ENCODE data around the gene CPNE4. TPM values are rescaled to one million over a fixed set of nuclear protein-coding genes. Genes with fewer than 3 reads are reported as not detected.

CPNE4 gene
- total and polyA plus RNA-seq, 5 donors from 2014 or later, result not detected

DNA sequence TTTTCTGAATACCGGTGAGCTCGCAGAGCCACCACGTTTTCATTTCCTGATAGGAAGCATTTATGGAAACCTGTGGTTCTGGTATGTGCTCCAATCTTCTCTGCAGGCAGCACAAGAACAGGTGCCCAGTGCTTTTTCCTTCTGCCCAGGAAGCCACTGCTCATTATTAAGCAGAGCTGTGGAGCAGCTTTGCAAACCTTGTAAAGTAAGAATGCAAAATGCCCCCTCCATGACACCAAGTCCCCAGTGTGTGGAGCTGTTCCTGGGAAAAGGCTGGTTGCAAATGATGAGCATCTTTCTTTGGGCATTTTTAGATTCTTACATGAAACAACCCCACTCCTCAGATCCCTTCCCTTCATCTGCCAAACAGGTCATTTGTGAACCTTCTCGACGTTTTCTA, 466.4 kb downstream of the CPNE4 start:
- ATAC-seq (ENCODE audit: low read depth in 2 of 2) (no peak), DNase-seq (no peak)
- peaks cover 1% of the 10 kb centered on the region for H3K27me3 ChIP-seq (ENCODE audit: control insufficient read depth, insufficient read depth, low read length)
- H3K27ac Mint-ChIP-seq, result no peak overlapping the region
- H3K27me3 Mint-ChIP-seq, result peaks cover 12% of the 10 kb centered on the region
- H3K9me3 ChIP-seq (ENCODE audit: control insufficient read depth in 2 of 2, low read length in 2 of 2), result no peaks in the 10 kb centered on the region
- no peak overlapping the region for H3K27ac ChIP-seq (ENCODE audit: insufficient read depth, low read length, poor library complexity, severe bottlenecking)
- H3K4me3 Mint-ChIP-seq, result no peak overlapping the region
- H3K4me3 ChIP-seq (ENCODE audit: low read depth, low read length), result no peak overlapping the region
- H3K4me1 Mint-ChIP-seq, result no peaks in the 10 kb centered on the region
- H3K36me3 ChIP-seq (ENCODE audit: control insufficient read depth, insufficient read depth, low read length), result no peaks in the 10 kb centered on the region
- peaks cover 0 to 4% (median 0%) of the 10 kb centered on the region in 7 donors for H3K9me3 Mint-ChIP-seq
- no peaks in the 10 kb centered on the region for H3K36me3 Mint-ChIP-seq
- H3K4me1 ChIP-seq (ENCODE audit: control insufficient read depth, insufficient read depth, low read length, poor library complexity, severe bottlenecking), result no peaks in the 10 kb centered on the region

DNA sequence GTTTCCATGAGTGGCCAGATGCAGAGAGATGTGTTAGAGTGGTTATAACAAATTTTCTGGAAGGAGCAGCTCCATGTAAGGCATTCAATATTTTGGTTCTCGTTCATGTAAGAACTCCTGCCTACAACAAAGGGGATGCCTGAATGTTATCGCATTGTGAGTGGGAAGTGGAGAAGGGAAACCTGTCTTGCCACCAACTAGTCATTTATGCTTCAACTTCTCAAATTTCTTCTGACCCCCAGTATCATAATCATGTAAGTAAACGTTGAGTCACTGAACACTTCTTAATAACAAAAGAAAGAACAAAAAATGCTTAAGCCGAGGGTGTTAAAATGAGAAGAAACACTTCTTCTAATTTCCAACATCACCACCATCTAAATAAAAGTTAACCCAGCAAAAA, 470.0 kb downstream of the CPNE4 start:
- Mint-ChIP-seq H3K36me3 (no peaks in the 10 kb centered on the region), H3K4me3 (no peak overlapping the region), H3K9me3 (peaks cover 0 to 2% (median 0%) of the 10 kb centered on the region in 7 donors), H3K27ac (no peak overlapping the region), H3K4me1 (no peaks in the 10 kb centered on the region), H3K27me3 (peaks cover 19% of the 10 kb centered on the region)
- Histone ChIP-seq H3K4me1 (ENCODE audit: control insufficient read depth, insufficient read depth, low read length, poor library complexity, severe bottlenecking) (no peaks in the 10 kb centered on the region), H3K9me3 (ENCODE audit: control insufficient read depth in 2 of 2, low read length in 2 of 2) (no peaks in the 10 kb centered on the region), H3K4me3 (ENCODE audit: low read depth, low read length) (no peak overlapping the region), H3K27me3 (ENCODE audit: control insufficient read depth, insufficient read depth, low read length) (peaks cover 13% of the 10 kb centered on the region), H3K36me3 (ENCODE audit: control insufficient read depth, insufficient read depth, low read length) (no peaks in the 10 kb centered on the region), H3K27ac (ENCODE audit: insufficient read depth, low read length, poor library complexity, severe bottlenecking) (no peak overlapping the region)
- ATAC-seq (ENCODE audit: low read depth in 2 of 2), result no peak
- no peak for DNase-seq

DNA sequence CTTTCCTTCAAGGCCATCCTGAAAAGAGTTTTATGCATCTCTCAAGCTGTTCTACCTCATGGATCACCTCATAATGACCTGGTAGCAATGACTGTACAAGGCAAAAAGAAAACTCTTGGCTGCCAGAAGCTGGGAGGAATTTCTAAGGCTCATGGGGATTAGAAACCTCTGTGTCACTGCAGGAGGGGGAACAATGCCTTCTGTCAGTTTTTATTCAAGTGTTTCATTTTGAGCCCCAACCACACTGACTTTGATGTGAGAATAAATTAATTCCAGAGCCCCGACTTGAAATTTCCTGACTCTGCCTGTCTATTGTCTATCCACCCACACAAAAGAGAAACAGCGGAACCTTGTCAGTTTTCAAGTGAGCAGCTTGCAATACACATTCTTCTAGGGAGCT, 473.3 kb downstream of the CPNE4 start:
- H3K9me3 ChIP-seq (ENCODE audit: control insufficient read depth in 2 of 2, low read length in 2 of 2), result no peaks in the 10 kb centered on the region
- no peak overlapping the region for H3K4me3 ChIP-seq (ENCODE audit: low read depth, low read length)
- H3K4me1 ChIP-seq (ENCODE audit: control insufficient read depth, insufficient read depth, low read length, poor library complexity, severe bottlenecking), result no peaks in the 10 kb centered on the region
- ATAC-seq (ENCODE audit: low read depth in 2 of 2) (no peak), DNase-seq (no peak)
- no peak overlapping the region for H3K4me3 Mint-ChIP-seq
- no peaks in the 10 kb centered on the region for H3K36me3 Mint-ChIP-seq
- no peaks in the 10 kb centered on the region for H3K4me1 Mint-ChIP-seq
- no peaks in the 10 kb centered on the region for H3K36me3 ChIP-seq (ENCODE audit: control insufficient read depth, insufficient read depth, low read length)
- peaks cover 29% of the 10 kb centered on the region for H3K27me3 Mint-ChIP-seq
- H3K27ac Mint-ChIP-seq, result no peak overlapping the region
- H3K27me3 ChIP-seq (ENCODE audit: control insufficient read depth, insufficient read depth, low read length), result peaks cover 13% of the 10 kb centered on the region
- no peak overlapping the region for H3K27ac ChIP-seq (ENCODE audit: insufficient read depth, low read length, poor library complexity, severe bottlenecking)
- peaks cover 0 to 2% (median 0%) of the 10 kb centered on the region in 7 donors for H3K9me3 Mint-ChIP-seq

DNA sequence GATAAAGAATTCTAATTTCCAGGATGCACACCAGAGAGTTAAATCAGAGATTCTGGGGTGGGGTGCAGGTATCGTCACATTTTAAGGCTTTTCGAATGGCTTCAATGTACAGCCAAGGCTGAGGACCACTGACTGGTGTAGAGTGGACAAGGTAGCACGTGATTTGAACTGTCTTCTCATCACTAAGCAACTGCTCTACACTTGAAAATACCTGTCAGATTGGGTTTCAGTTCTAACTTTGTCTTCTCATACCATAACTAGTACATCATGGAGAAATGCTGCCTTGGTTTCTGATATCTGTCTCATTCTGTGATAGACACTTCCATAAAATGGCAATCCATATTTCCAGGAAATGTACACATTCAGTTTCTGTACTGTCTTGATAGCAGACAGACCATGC, 474.0 kb downstream of the CPNE4 start:
- no peak overlapping the region for H3K4me3 Mint-ChIP-seq
- no peak overlapping the region for H3K4me3 ChIP-seq (ENCODE audit: low read depth, low read length)
- H3K36me3 ChIP-seq (ENCODE audit: control insufficient read depth, insufficient read depth, low read length), result no peaks in the 10 kb centered on the region
- H3K4me1 ChIP-seq (ENCODE audit: control insufficient read depth, insufficient read depth, low read length, poor library complexity, severe bottlenecking), result no peaks in the 10 kb centered on the region
- no peaks in the 10 kb centered on the region for H3K36me3 Mint-ChIP-seq
- peaks cover 29% of the 10 kb centered on the region for H3K27me3 Mint-ChIP-seq
- H3K27ac Mint-ChIP-seq, result no peak overlapping the region
- H3K9me3 Mint-ChIP-seq, result peaks cover 0 to 2% (median 0%) of the 10 kb centered on the region in 7 donors
- peaks cover 13% of the 10 kb centered on the region for H3K27me3 ChIP-seq (ENCODE audit: control insufficient read depth, insufficient read depth, low read length)
- DNase-seq (no peak), ATAC-seq (ENCODE audit: low read depth in 2 of 2) (no peak)
- no peak overlapping the region for H3K27ac ChIP-seq (ENCODE audit: insufficient read depth, low read length, poor library complexity, severe bottlenecking)
- H3K4me1 Mint-ChIP-seq, result no peaks in the 10 kb centered on the region
- H3K9me3 ChIP-seq (ENCODE audit: control insufficient read depth in 2 of 2, low read length in 2 of 2), result no peaks in the 10 kb centered on the region

DNA sequence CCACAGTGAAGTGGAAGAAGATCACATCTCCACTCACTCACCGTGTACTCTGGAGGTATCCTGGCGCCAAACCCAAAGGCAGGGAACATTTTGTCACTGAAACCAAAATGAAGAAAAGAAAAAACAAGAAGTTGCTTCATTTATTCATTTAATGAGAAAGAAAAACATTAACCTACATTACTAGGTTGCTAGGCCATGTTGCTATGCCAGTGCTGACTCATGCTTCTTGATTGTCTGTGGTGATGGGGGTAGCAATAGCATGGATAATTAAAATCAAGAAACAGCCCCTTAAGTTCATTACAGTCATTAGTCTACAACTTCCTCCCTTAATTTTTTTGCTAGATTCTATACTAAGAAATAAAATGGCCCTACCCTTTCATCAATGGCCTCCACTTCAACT, 479.4 kb downstream of the CPNE4 start:
- Mint-ChIP-seq H3K9me3 (no peaks in the 10 kb centered on the region), H3K27me3 (peaks cover 27% of the 10 kb centered on the region), H3K27ac (no peak overlapping the region), H3K4me3 (no peak overlapping the region), H3K36me3 (no peaks in the 10 kb centered on the region), H3K4me1 (no peaks in the 10 kb centered on the region)
- no peaks in the 10 kb centered on the region for H3K9me3 ChIP-seq (ENCODE audit: control insufficient read depth in 2 of 2, low read length in 2 of 2)
- H3K36me3 ChIP-seq (ENCODE audit: control insufficient read depth, insufficient read depth, low read length), result no peaks in the 10 kb centered on the region
- H3K4me1 ChIP-seq (ENCODE audit: control insufficient read depth, insufficient read depth, low read length, poor library complexity, severe bottlenecking), result no peaks in the 10 kb centered on the region
- ATAC-seq (ENCODE audit: low read depth in 2 of 2), result no peak
- no peak overlapping the region for H3K4me3 ChIP-seq (ENCODE audit: low read depth, low read length)
- H3K27ac ChIP-seq (ENCODE audit: insufficient read depth, low read length, poor library complexity, severe bottlenecking), result no peak overlapping the region
- H3K27me3 ChIP-seq (ENCODE audit: control insufficient read depth, insufficient read depth, low read length), result peaks cover 8% of the 10 kb centered on the region
- DNase-seq, result no peak

DNA sequence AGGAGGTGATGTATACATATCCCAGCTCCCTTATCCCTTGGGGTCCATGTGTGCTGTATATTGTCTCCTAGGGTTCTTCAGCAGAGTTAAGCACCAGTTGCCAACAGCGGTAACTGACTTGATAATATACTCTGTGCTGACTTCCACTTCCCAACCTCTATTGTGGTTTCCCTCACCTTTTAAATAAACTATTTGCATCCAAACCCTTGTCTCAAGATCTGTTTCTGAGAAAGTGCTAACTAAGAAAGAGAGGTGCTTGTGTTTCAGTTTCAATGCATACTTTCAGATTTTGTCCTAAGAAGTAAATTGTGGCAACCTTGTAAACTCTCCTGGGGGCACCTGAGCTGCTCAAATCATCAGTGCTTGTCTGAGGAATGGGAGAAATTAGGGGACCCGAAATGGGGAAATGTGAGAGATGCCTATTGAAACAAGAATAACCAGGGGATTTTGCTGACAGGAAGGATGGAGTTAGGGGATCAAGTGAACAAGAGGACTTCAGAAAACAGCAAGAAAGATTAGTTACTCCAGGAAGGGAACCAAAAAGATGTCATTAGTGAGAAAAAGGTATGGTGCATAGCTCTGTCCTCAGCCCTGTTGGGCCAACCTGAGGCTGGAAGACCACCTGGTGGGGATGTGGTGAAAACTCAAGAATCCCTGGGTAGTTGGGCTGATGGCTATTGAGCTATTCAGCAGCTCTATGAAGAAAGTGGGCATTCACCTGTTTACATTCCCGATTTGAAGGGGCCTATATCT, 481.1 kb downstream of the CPNE4 start:
- Histone ChIP-seq H3K27me3 (ENCODE audit: control insufficient read depth, insufficient read depth, low read length) (peaks cover 5% of the 10 kb centered on the region), H3K9me3 (ENCODE audit: control insufficient read depth in 2 of 2, low read length in 2 of 2) (no peaks in the 10 kb centered on the region), H3K4me1 (ENCODE audit: control insufficient read depth, insufficient read depth, low read length, poor library complexity, severe bottlenecking) (no peaks in the 10 kb centered on the region), H3K36me3 (ENCODE audit: control insufficient read depth, insufficient read depth, low read length) (no peaks in the 10 kb centered on the region), H3K4me3 (ENCODE audit: low read depth, low read length) (no peak overlapping the region), H3K27ac (ENCODE audit: insufficient read depth, low read length, poor library complexity, severe bottlenecking) (no peak overlapping the region)
- H3K27me3 Mint-ChIP-seq, result peaks cover 16% of the 10 kb centered on the region
- ATAC-seq (ENCODE audit: low read depth in 2 of 2) (no peak), DNase-seq (peak in 1 of 3 donors; percentile 2)
- H3K4me3 Mint-ChIP-seq, result no peak overlapping the region
- peaks cover 0 to 2% (median 0%) of the 10 kb centered on the region in 7 donors for H3K9me3 Mint-ChIP-seq
- H3K27ac Mint-ChIP-seq, result peak overlapping the region in 1 of 3 donors; percentile 4
- H3K4me1 Mint-ChIP-seq, result no peaks in the 10 kb centered on the region
- no peaks in the 10 kb centered on the region for H3K36me3 Mint-ChIP-seq

DNA sequence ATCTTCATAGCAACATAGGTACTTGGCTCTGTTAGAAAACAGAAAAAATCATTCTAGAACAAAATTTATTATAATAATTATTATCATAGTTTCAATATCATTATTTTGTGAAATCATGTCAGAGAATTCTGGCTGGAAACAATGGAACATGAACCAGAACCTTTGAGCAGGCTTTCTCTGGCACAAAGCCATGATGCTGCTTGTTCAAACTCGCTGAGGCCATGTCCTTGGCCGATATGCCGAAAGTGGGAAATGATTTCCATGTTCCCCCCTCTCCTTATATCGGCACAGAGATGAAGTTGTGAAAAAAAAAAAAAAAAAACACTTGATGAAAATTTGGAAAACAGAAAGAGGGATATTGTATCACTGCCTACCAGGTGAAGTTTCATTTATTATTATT, 483.1 kb downstream of the CPNE4 start:
- Mint-ChIP-seq H3K27ac (no peak overlapping the region), H3K27me3 (peaks cover 7% of the 10 kb centered on the region), H3K36me3 (no peaks in the 10 kb centered on the region), H3K4me3 (no peak overlapping the region), H3K9me3 (peaks cover 0 to 2% (median 0%) of the 10 kb centered on the region in 7 donors), H3K4me1 (no peaks in the 10 kb centered on the region)
- Histone ChIP-seq H3K27me3 (ENCODE audit: control insufficient read depth, insufficient read depth, low read length) (peaks cover 6% of the 10 kb centered on the region), H3K4me1 (ENCODE audit: control insufficient read depth, insufficient read depth, low read length, poor library complexity, severe bottlenecking) (no peaks in the 10 kb centered on the region), H3K36me3 (ENCODE audit: control insufficient read depth, insufficient read depth, low read length) (no peaks in the 10 kb centered on the region), H3K4me3 (ENCODE audit: low read depth, low read length) (no peak overlapping the region), H3K9me3 (ENCODE audit: control insufficient read depth in 2 of 2, low read length in 2 of 2) (no peaks in the 10 kb centered on the region), H3K27ac (ENCODE audit: insufficient read depth, low read length, poor library complexity, severe bottlenecking) (no peak overlapping the region)
- DNase-seq (no peak), ATAC-seq (ENCODE audit: low read depth in 2 of 2) (no peak)

Data from CD4-positive, CD25-positive, alpha-beta regulatory T cell (primary cell).